ENCODE measurements around the gene SPATS2L.

SPATS2L gene

GRCh38 chr2:200451511-200451910, 145.0 kb downstream of the SPATS2L start:
- Histone ChIP-seq H3K9me3 (ENCODE audit: control insufficient read depth in 1 of 2, low read length in 2 of 2) (no peaks in the 10 kb centered on the region), H3K27me3 (ENCODE audit: low read depth, low read length) (no peaks in the 10 kb centered on the region)

DNA sequence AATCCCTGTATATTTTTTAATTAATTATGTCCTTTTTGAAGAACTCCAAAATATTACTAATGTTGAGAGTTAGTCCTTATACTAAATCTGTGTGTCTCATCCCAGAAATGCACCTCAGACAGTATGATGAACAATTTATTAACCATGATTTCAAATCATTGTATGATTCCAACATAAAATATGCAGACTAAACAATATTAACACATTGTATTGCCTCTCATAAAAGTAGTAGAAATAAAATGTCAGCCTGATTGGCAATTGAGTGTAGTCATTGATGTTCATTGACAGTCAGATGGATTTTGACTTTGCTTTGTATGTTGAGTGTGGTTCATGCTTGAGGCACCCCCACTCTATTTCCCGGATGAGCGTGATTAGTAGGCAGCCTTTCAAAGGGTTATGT, 145.9 kb downstream of the SPATS2L start:
- Histone ChIP-seq H3K4me1 (ENCODE audit: control insufficient read depth in 1 of 2, insufficient read depth in 2 of 2, low read length in 2 of 2) (peaks cover 0 to 7% of the 10 kb centered on the region in 2 donors), H3K36me3 (ENCODE audit: control insufficient read depth in 1 of 2, insufficient read depth in 2 of 2, low read length in 2 of 2) (peaks cover 0 to 6% of the 10 kb centered on the region in 2 donors), H3K4me3 (ENCODE audit: low read depth in 1 of 2, low read length in 2 of 2) (no peak overlapping the region), H3K27me3 (ENCODE audit: low read depth, low read length) (no peaks in the 10 kb centered on the region), H3K9me3 (ENCODE audit: control insufficient read depth in 1 of 2, low read length in 2 of 2) (no peaks in the 10 kb centered on the region), H3K27ac (ENCODE audit: low read length) (no peak overlapping the region)

More at GRCh38 chr2:200451511-200451910, 145.0 kb downstream of the SPATS2L start:
- no peak overlapping the region for H3K4me3 ChIP-seq (ENCODE audit: low read depth in 1 of 2, low read length in 2 of 2)
- peaks cover 0 to 7% of the 10 kb centered on the region in 2 donors for H3K4me1 ChIP-seq (ENCODE audit: control insufficient read depth in 1 of 2, insufficient read depth in 2 of 2, low read length in 2 of 2)
- no peak overlapping the region for H3K27ac ChIP-seq (ENCODE audit: low read length)
- peaks cover 0 to 6% of the 10 kb centered on the region in 2 donors for H3K36me3 ChIP-seq (ENCODE audit: control insufficient read depth in 1 of 2, insufficient read depth in 2 of 2, low read length in 2 of 2)

DNA sequence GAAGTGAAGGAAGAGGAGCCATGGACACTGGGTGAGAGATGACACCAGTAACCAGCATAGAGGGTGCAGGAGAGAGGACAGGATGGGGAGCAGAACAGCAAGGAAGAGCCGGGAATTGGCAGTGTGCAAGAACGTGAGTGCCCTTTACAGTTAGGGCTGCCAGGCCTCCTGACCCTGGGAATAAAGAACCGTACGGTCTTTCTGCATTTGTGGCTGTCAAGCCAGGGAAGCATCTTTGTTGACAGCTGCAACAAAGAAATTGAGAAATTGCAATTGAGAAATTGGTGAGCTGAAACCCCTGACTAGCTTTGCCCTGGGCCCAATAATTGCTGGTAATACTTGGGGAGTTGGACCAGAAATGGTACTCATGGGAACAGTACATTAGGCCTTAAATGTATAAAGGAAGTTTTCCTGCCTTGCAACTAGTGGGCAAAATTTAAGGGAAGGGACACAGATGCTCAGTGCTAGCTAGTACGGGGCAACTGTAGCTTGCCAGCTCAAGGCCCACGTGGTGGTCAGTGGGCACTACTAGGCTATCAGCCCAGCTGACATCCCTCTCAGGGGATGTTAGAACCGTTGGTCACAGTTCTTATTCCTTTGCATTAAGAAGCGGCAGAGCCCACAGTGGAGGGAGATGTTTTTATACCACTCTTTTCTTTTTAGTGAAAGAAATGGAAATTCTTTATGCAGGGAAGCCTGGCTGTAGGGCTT, 146.8 kb downstream of the SPATS2L start:
- peaks cover 0 to 7% of the 10 kb centered on the region in 2 donors for H3K4me1 ChIP-seq (ENCODE audit: control insufficient read depth in 1 of 2, insufficient read depth in 2 of 2, low read length in 2 of 2)
- H3K27ac ChIP-seq (ENCODE audit: low read length): no peak overlapping the region
- H3K36me3 ChIP-seq (ENCODE audit: control insufficient read depth in 1 of 2, insufficient read depth in 2 of 2, low read length in 2 of 2): peaks cover 0 to 6% of the 10 kb centered on the region in 2 donors
- no peak overlapping the region for H3K4me3 ChIP-seq (ENCODE audit: low read depth in 1 of 2, low read length in 2 of 2)
- no peaks in the 10 kb centered on the region for H3K27me3 ChIP-seq (ENCODE audit: low read depth, low read length)
- no peaks in the 10 kb centered on the region for H3K9me3 ChIP-seq (ENCODE audit: control insufficient read depth in 1 of 2, low read length in 2 of 2)

GRCh38 chr2:200453853-200454534, 147.5 kb downstream of the SPATS2L start:
- no peaks in the 10 kb centered on the region for H3K9me3 ChIP-seq (ENCODE audit: control insufficient read depth in 1 of 2, low read length in 2 of 2)
- peaks cover 0 to 6% of the 10 kb centered on the region in 2 donors for H3K36me3 ChIP-seq (ENCODE audit: control insufficient read depth in 1 of 2, insufficient read depth in 2 of 2, low read length in 2 of 2)
- no peak overlapping the region for H3K4me3 ChIP-seq (ENCODE audit: low read depth in 1 of 2, low read length in 2 of 2)
- H3K4me1 ChIP-seq (ENCODE audit: control insufficient read depth in 1 of 2, insufficient read depth in 2 of 2, low read length in 2 of 2): peaks cover 0 to 7% of the 10 kb centered on the region in 2 donors
- no peak overlapping the region for H3K27ac ChIP-seq (ENCODE audit: low read length)
- no peaks in the 10 kb centered on the region for H3K27me3 ChIP-seq (ENCODE audit: low read depth, low read length)

- H3K4me1 ChIP-seq (ENCODE audit: control insufficient read depth in 1 of 2, insufficient read depth in 2 of 2, low read length in 2 of 2): peaks cover 0 to 7% of the 10 kb centered on the region in 2 donors
- H3K27me3 ChIP-seq (ENCODE audit: low read depth, low read length): no peaks in the 10 kb centered on the region
- H3K27ac ChIP-seq (ENCODE audit: low read length): no peak overlapping the region
- H3K36me3 ChIP-seq (ENCODE audit: control insufficient read depth in 1 of 2, insufficient read depth in 2 of 2, low read length in 2 of 2): peaks cover 0 to 6% of the 10 kb centered on the region in 2 donors
- H3K9me3 ChIP-seq (ENCODE audit: control insufficient read depth in 1 of 2, low read length in 2 of 2): no peaks in the 10 kb centered on the region
- no peak overlapping the region for H3K4me3 ChIP-seq (ENCODE audit: low read depth in 1 of 2, low read length in 2 of 2)
Measured at GRCh38 chr2:200454927-200455801, 148.7 kb downstream of the SPATS2L start.

DNA sequence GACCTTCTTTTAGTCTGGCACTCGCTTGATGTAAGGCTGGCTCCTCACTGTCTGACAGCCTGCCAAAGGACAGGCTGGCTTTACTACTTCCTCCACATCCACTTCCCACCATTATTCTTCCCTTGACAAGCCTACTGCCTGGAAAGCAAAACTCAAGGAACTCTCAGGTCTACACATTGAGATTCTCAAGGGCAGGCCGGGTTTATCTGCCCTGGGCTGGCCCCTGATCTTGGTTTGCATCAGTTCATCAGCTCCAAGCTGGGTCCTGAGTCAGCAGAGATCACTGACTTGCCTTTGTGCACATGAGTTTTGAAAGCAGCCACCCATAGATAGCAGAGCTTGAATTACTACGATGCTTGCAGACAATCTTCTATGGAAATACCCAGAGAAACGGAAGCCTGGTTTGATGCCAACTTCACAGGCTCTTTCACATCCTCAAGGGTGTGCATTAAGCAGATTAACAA, 149.5 kb downstream of the SPATS2L start:
- no peak overlapping the region for H3K27ac ChIP-seq (ENCODE audit: low read length)
- peaks cover 0 to 6% of the 10 kb centered on the region in 2 donors for H3K36me3 ChIP-seq (ENCODE audit: control insufficient read depth in 1 of 2, insufficient read depth in 2 of 2, low read length in 2 of 2)
- peaks cover 0 to 7% of the 10 kb centered on the region in 2 donors for H3K4me1 ChIP-seq (ENCODE audit: control insufficient read depth in 1 of 2, insufficient read depth in 2 of 2, low read length in 2 of 2)
- no peaks in the 10 kb centered on the region for H3K27me3 ChIP-seq (ENCODE audit: low read depth, low read length)
- H3K9me3 ChIP-seq (ENCODE audit: control insufficient read depth in 1 of 2, low read length in 2 of 2): no peaks in the 10 kb centered on the region
- H3K4me3 ChIP-seq (ENCODE audit: low read depth in 1 of 2, low read length in 2 of 2): no peak overlapping the region

DNA sequence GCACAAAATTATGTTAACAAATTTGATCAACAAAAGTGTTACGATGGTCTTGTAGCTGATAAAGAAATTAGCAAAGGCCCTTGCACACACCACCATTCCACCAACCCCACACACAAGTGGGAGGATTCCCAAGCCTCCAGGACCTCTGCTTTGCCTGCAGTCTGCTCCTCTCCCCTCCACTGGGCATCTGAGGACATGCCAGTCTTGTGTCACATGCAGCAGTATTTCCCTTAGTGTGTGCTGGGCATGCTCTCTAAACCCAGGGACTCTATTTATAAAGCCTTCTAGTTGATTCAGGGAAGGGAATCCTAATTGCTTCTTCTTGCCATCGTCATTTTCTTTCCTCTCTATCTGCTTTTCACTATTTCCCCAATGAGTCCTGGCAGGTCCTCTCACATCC, 150.1 kb downstream of the SPATS2L start:
- no peaks in the 10 kb centered on the region for H3K9me3 ChIP-seq (ENCODE audit: control insufficient read depth in 1 of 2, low read length in 2 of 2)
- peaks cover 2 to 4% of the 10 kb centered on the region in 2 donors for H3K36me3 ChIP-seq (ENCODE audit: control insufficient read depth in 1 of 2, insufficient read depth in 2 of 2, low read length in 2 of 2)
- no peak overlapping the region for H3K27ac ChIP-seq (ENCODE audit: low read length)
- H3K4me1 ChIP-seq (ENCODE audit: control insufficient read depth in 1 of 2, insufficient read depth in 2 of 2, low read length in 2 of 2): peaks cover 0 to 7% of the 10 kb centered on the region in 2 donors
- H3K27me3 ChIP-seq (ENCODE audit: low read depth, low read length): no peaks in the 10 kb centered on the region
- no peak overlapping the region for H3K4me3 ChIP-seq (ENCODE audit: low read depth in 1 of 2, low read length in 2 of 2)

DNA sequence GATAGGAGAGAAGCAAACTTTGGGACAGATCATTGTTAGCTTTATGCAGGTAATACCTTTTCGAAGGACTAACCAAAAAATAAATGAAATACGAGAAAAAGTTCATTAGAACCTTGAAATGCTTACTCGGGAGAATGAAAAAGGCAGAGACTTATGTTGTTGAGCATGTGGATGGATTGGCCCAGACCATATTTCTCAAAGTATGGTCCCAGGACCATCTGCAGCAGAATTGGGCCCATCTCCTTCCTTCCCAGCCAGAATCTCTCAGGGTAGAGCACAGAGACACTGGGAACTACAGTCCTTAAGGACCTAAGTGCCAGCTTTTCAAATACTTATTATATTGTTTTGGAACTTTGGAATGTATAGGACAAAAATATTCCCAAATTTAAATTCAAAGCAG, 152.6 kb downstream of the SPATS2L start:
- Histone ChIP-seq H3K9me3 (ENCODE audit: control insufficient read depth in 1 of 2, low read length in 2 of 2) (no peaks in the 10 kb centered on the region), H3K4me3 (ENCODE audit: low read depth in 1 of 2, low read length in 2 of 2) (no peak overlapping the region), H3K27ac (ENCODE audit: low read length) (no peak overlapping the region), H3K27me3 (ENCODE audit: low read depth, low read length) (no peaks in the 10 kb centered on the region), H3K36me3 (ENCODE audit: control insufficient read depth in 1 of 2, insufficient read depth in 2 of 2, low read length in 2 of 2) (peaks cover 5 to 8% of the 10 kb centered on the region in 2 donors), H3K4me1 (ENCODE audit: control insufficient read depth in 1 of 2, insufficient read depth in 2 of 2, low read length in 2 of 2) (peaks cover 0 to 7% of the 10 kb centered on the region in 2 donors)

DNA sequence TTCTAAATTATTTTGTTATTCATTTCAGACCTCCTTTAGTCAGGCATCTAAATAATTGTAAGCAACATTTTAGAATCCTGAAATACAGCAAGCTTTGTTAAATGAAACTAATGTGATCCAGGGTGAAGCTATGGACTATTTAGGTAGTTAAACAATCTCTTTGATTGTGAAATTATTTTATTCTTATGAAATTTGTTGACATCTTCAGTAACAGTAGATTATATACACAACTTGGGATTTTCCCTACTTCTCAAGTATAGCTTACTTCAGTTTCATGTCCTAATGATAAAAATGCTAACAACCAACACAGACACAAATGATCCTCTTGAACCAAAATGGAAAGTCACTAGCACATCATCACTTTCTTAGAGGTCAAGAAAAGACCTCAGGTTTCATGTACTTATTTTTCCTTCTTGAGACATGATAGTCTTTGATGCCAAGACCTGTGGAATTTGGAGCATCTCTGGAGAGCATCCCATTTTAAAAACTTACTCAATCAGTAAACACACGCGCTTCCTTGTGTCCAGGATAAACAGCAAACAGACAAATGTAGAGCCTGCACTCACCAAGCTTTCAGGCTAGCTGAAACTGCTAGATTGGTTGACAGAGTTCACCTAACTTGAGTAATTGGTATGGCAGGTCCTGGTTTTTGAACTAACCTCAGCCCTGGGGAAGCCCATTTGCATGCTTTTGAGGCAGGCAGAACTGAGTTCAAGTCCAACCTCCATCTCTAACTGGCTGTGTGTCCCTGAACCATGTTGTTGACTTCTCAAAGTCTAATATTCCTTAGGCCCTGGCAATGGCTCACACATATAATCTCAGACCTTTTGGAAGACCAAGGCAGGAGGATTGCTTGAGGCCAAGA, 155.6 kb downstream of the SPATS2L start:
- H3K36me3 ChIP-seq (ENCODE audit: control insufficient read depth in 1 of 2, insufficient read depth in 2 of 2, low read length in 2 of 2): peaks cover 5 to 17% of the 10 kb centered on the region in 2 donors
- H3K27ac ChIP-seq (ENCODE audit: low read length): no peak overlapping the region
- no peaks in the 10 kb centered on the region for H3K27me3 ChIP-seq (ENCODE audit: low read depth, low read length)
- H3K9me3 ChIP-seq (ENCODE audit: control insufficient read depth in 1 of 2, low read length in 2 of 2): no peaks in the 10 kb centered on the region
- no peak overlapping the region for H3K4me3 ChIP-seq (ENCODE audit: low read depth in 1 of 2, low read length in 2 of 2)
- H3K4me1 ChIP-seq (ENCODE audit: control insufficient read depth in 1 of 2, insufficient read depth in 2 of 2, low read length in 2 of 2): peaks cover 0 to 2% of the 10 kb centered on the region in 2 donors

DNA sequence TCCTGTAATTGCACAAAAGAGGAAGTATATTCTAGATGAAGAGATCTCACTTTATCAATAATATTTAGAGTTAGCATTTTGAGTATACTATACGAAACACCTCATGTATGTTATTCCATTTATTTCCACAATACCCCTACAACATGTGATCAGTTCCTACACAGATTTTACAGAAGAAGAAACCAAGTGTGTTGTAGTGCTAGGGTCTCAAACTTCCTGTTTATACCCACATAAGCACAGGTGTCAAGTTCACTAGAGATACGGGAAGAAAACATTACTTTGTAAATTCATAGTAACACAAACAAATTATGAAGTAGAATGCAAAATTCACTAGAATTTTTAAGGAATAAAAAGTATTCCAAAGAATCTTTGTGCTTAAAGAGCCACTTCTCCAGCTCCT, 157.0 kb downstream of the SPATS2L start:
- no peaks in the 10 kb centered on the region for H3K27me3 ChIP-seq (ENCODE audit: low read depth, low read length)
- no peak overlapping the region for H3K27ac ChIP-seq (ENCODE audit: low read length)

More for the DNA sequence above, 157.0 kb downstream of the SPATS2L start:
- Histone ChIP-seq H3K4me3 (ENCODE audit: low read depth in 1 of 2, low read length in 2 of 2) (no peak overlapping the region), H3K36me3 (ENCODE audit: control insufficient read depth in 1 of 2, insufficient read depth in 2 of 2, low read length in 2 of 2) (peaks cover 17 to 19% of the 10 kb centered on the region in 2 donors), H3K4me1 (ENCODE audit: control insufficient read depth in 1 of 2, insufficient read depth in 2 of 2, low read length in 2 of 2) (peaks cover 0 to 8% of the 10 kb centered on the region in 2 donors), H3K9me3 (ENCODE audit: control insufficient read depth in 1 of 2, low read length in 2 of 2) (no peaks in the 10 kb centered on the region)
